Sciatic nerve (tissue), 2 donors: Measurements from ENCODE around the gene ARHGEF19. TPM values are rescaled to one million over a fixed set of nuclear protein-coding genes. Genes with fewer than 3 reads are reported as not detected.

Experiments used
- ATAC-seq: fragments of 200-7000 bp; cut with Tn5 transposase; one replicate; pipeline ENCODE4 v1.9.1; 2020; ENCODE audit warnings: mild to moderate bottlenecking, moderate library complexity
- DNase-seq: peaks from one replicate; pipeline ENCODE4 v3.0.0-alpha.2; 2020; ENCODE audit warnings: low spot score
- intact Hi-C: fragments of 100-400 bp; cut with DNase I; formaldehyde crosslinking; loops from one replicate; pipeline ENCODE4 v1.14.2; 2022
- total RNA-seq: library from RNA; stranded (reverse); fragmentation: NEBNext Ultra II Directional; extraction: Animal tissue kit (Norgen Biotek cat#: 25700); gene quantifications from one replicate; pipeline ENCODE4 v1.2.1, GENCODE V29; 2021
- donor health status: DM: no; HTN: no; CAD: no.
- donor health status: DM: no; HTN: no; CAD: no.

The ARHGEF19 gene
- total RNA-seq, 1 donor from 2014 or later, result 4.6 TPM

- intact Hi-C loops, result no loop called here
- ATAC-seq (no peak), DNase-seq (no peak)
These were observed 21.1 kb downstream of the ARHGEF19 start for GRCh38 chr1:16191309-16191708.

GRCh38 chr1:16189921-16190621, 22.4 kb downstream of the ARHGEF19 start:
- ATAC-seq, result no peak
- no peak for DNase-seq
- intact Hi-C loops, result loop anchor here (5.0 kb wide), 1 partner anchor 113 kb away; no protein-coding TSS in a partner anchor

- intact Hi-C loops, result loop anchor here (5.0 kb wide), 1 partner anchor 112 kb away; no protein-coding TSS in a partner anchor
- DNase-seq, result no peak
- ATAC-seq, result peak; percentile 65
These were observed 23.4 kb downstream of the ARHGEF19 start for GRCh38 chr1:16189003-16189402.

- DNase-seq, result peak; percentile 88
- intact Hi-C loops, result loop anchor here (5.0 kb wide), 1 partner anchor 111 kb away; no protein-coding TSS in a partner anchor
- peak; percentile 78 for ATAC-seq
These were observed 24.6 kb downstream of the ARHGEF19 start for GRCh38 chr1:16187748-16188401.

- DNase-seq (no peak), ATAC-seq (no peak)
- intact Hi-C loops, result loop anchor here (5.0 kb wide), 1 partner anchor 109 kb away; no protein-coding TSS in a partner anchor
These were observed 25.7 kb downstream of the ARHGEF19 start for GRCh38 chr1:16186655-16187235.

- intact Hi-C loops, result loop anchor here (5.0 kb wide), 1 partner anchor 107 kb away; no protein-coding TSS in a partner anchor
- ATAC-seq, result no peak
- DNase-seq, result no peak
These were observed 27.7 kb downstream of the ARHGEF19 start for GRCh38 chr1:16184557-16185303.

- ATAC-seq (no peak), DNase-seq (no peak)
- intact Hi-C loops, result no loop called here
These were observed 28.5 kb downstream of the ARHGEF19 start for GRCh38 chr1:16183765-16184556.

GRCh38 chr1:16183179-16183578, 29.3 kb downstream of the ARHGEF19 start:
- DNase-seq, result no peak
- intact Hi-C loops, result no loop called here
- ATAC-seq, result peak; percentile 57

GRCh38 chr1:16181887-16182719, 30.3 kb downstream of the ARHGEF19 start:
- peak; percentile 90 for DNase-seq
- peak; percentile 94 for ATAC-seq
- intact Hi-C loops, result no loop called here

- no peak for ATAC-seq
These were observed 32.1 kb downstream of the ARHGEF19 start for GRCh38 chr1:16180291-16180824.

GRCh38 chr1:16178596-16179497, 33.6 kb downstream of the ARHGEF19 start:
- no peak for DNase-seq
- intact Hi-C loops, result no loop called here
- no peak for ATAC-seq

More at GRCh38 chr1:16180291-16180824, 32.1 kb downstream of the ARHGEF19 start:
- no peak for DNase-seq
- intact Hi-C loops, result no loop called here

- DNase-seq (no peak), ATAC-seq (no peak)
- intact Hi-C loops, result no loop called here
These were observed 35.1 kb downstream of the ARHGEF19 start for GRCh38 chr1:16177306-16177705.

GRCh38 chr1:16176653-16177052, 35.8 kb downstream of the ARHGEF19 start:
- no peak for ATAC-seq
- intact Hi-C loops, result no loop called here
- no peak for DNase-seq

- intact Hi-C loops, result no loop called here
- peak; percentile 93 for DNase-seq
- ATAC-seq, result peak; percentile 92
These were observed 36.6 kb downstream of the ARHGEF19 start for GRCh38 chr1:16175610-16176553.

GRCh38 chr1:16174886-16175598, 37.4 kb downstream of the ARHGEF19 start:
- intact Hi-C loops, result no loop called here
- peak; percentile 28 for ATAC-seq
- DNase-seq, result no peak
